K562 (cell line): Measurements from ENCODE around the gene GPR39. TPM values are rescaled to one million over a fixed set of nuclear protein-coding genes. Genes with fewer than 3 reads are reported as not detected.

ENCODE experiments used
- ATAC-seq: fragments of 200-7000 bp; cut with Tn5 transposase; 3 replicates; pipeline ENCODE4 v1.9.1; 2020; ENCODE audit warnings: moderate library complexity
- BruUV-seq: library from RNA; stranded (reverse); fragments of 400-500 nt; replicated peaks from 2 replicates; lab custom pipeline; 2021; lab: Mats Ljungman, UMichigan
- CTCF ChIA-PET: fragments of 300-600 bp; formaldehyde crosslinking; extraction: SDS; loops from one replicate; lab custom pipeline; 2021; ENCODE audit warnings: low intra/inter-chr PET ratio; lab: Yijun Ruan, JAX
- POLR2A ChIA-PET: fragments of 300-600, 350-650 bp; sonication (Branson Sonifier 250); formaldehyde crosslinking; extraction: SDS; loops from one replicate; lab custom pipeline; 2021; ENCODE audit warnings: antibody characterized with exemption, inconsistent platforms; lab: Yijun Ruan, JAX
- DNase-seq, 4 experiments: peaks; one replicate each; pipeline versions ENCODE4 v3.0.0 to v3.0.0-alpha.2; 2011 to 2018; ENCODE audit warnings: low spot score in 3 of 4, mixed read lengths in 3 of 4; ENCODE audit errors: extremely low read depth in 1 of 4
- FAIRE-seq: peaks from 2 replicates; lab custom pipeline; 2011; peaks lifted over from hg19 to GRCh38; lab: Jason Lieb, UNC
- H2AFZ ChIP-seq: 2 replicates; pipeline ENCODE4 v1.6.0; 2011; ENCODE audit warnings: low read depth, low read length, control low read depth, inconsistent platforms
- H3K27ac ChIP-seq: fragments of 200-600 bp; 3 replicates; pipeline ENCODE4 v1.8.0; 2011; ENCODE audit warnings: low read depth, mild to moderate bottlenecking, control low read depth, inconsistent platforms, low read length, moderate library complexity, mixed read lengths; ENCODE audit errors: extremely low read depth
- H3K27me3 ChIP-seq, 2 experiments: fragments of 300-600 bp in 1 of 2; 2 replicates in 1 of 2; 3 replicates in 1 of 2; pipeline versions ENCODE4 v1.6.0 to v1.8.0; 2011; ENCODE audit warnings: inconsistent platforms in 2 of 2, low read length in 2 of 2, mild to moderate bottlenecking in 1 of 2, mixed read lengths in 1 of 2, moderate library complexity in 1 of 2; ENCODE audit not compliant: control insufficient read depth in 2 of 2, insufficient read depth in 2 of 2
- H3K36me3 ChIP-seq: fragments of 300-600 bp; 3 replicates; pipeline ENCODE4 v1.8.0; 2011; ENCODE audit warnings: mild to moderate bottlenecking, low read length, inconsistent platforms; ENCODE audit not compliant: control insufficient read depth, insufficient read depth
- H3K4me1 ChIP-seq, 2 experiments: fragments of 200-600 bp in 1 of 2; replicated peaks in 1 of 2; 2 replicates in 1 of 2; 3 replicates in 1 of 2; pipeline versions ENCODE4 v1.5.1 to v1.8.0; 2011; ENCODE audit warnings: inconsistent platforms in 2 of 2, low read length in 2 of 2, mild to moderate bottlenecking in 1 of 2, mixed read lengths in 1 of 2, moderate library complexity in 1 of 2; ENCODE audit not compliant: control insufficient read depth in 2 of 2, insufficient read depth in 2 of 2
- H3K4me2 ChIP-seq: 2 replicates; pipeline ENCODE4 v1.6.1; 2011; ENCODE audit warnings: low read length, control low read depth, inconsistent platforms, mixed read lengths; ENCODE audit not compliant: insufficient read depth
- H3K4me3 ChIP-seq: fragments of 200-600 bp; sonication (generic), shearing (Covaris generic); 2 replicates; pipeline ENCODE4 v1.5.1; 2016; ENCODE audit warnings: control low read depth, inconsistent platforms
- H3K79me2 ChIP-seq: fragments of 200-600 bp; 3 replicates; pipeline ENCODE4 v1.8.0; 2011; ENCODE audit warnings: low read length, inconsistent platforms; ENCODE audit not compliant: control insufficient read depth, insufficient read depth
- H3K9ac ChIP-seq, 2 experiments: 2 replicates each; pipeline versions ENCODE4 v1.6.0 to v1.6.1; 2011; ENCODE audit warnings: low read depth in 2 of 2, low read length in 2 of 2, control low read depth in 1 of 2, inconsistent platforms in 1 of 2, mild to moderate bottlenecking in 1 of 2, mixed read lengths in 1 of 2; ENCODE audit not compliant: insufficient read depth in 1 of 2
- H3K9me1 ChIP-seq: one replicate; pipeline ENCODE4 v1.6.0; 2011; ENCODE audit warnings: inconsistent platforms, mild to moderate bottlenecking, low read length, moderate library complexity; ENCODE audit not compliant: control insufficient read depth, insufficient read depth
- H3K9me3 ChIP-seq: replicated peaks from 2 replicates; pipeline ENCODE4 v1.5.1; 2011; ENCODE audit warnings: low read depth, low read length, inconsistent platforms; ENCODE audit not compliant: control insufficient read depth, insufficient read depth
- H4K20me1 ChIP-seq: replicated peaks from 2 replicates; pipeline ENCODE4 v1.6.1; 2011; ENCODE audit warnings: low read length, inconsistent platforms, mixed read lengths; ENCODE audit not compliant: control insufficient read depth, insufficient read depth
- HDAC6 ChIP-seq: IDR thresholded peaks from 2 replicates; pipeline ENCODE4 v1.6.1; 2012; ENCODE audit warnings: low read depth, mild to moderate bottlenecking, control low read depth, inconsistent platforms, low read length, moderate library complexity
- SAP30 ChIP-seq: fragments of 200-600 bp; sonication (generic); IDR thresholded peaks from 2 replicates; pipeline ENCODE4 v1.6.1; 2012; ENCODE audit warnings: borderline replicate concordance, low read depth, mild to moderate bottlenecking, moderate library complexity, low read length, control low read depth, inconsistent platforms; ENCODE audit not compliant: insufficient read depth, poor library complexity, severe bottlenecking
- ZNF217 ChIP-seq: sonication (generic); formaldehyde crosslinking; IDR thresholded peaks from 2 replicates; pipeline ENCODE4 v1.8.0; 2022; ENCODE audit warnings: mild to moderate bottlenecking, missing genetic modification reagents
- WGBS: fragments of 100-300 bp; shearing (Covaris generic); methylation state at CpG from one replicate; pipeline ENCODE4 v1.1.6; 2016; ENCODE audit warnings: low coverage, mixed read lengths; ENCODE audit not compliant: insufficient coverage; ENCODE audit errors: missing lambda C conversion rate; 5-methylcytosine and 5-hydroxymethylcytosine counted together
- in situ Hi-C: fragments of 300-500 bp; cut with MboI; formaldehyde crosslinking; loops from 4 replicates; pipeline ENCODE4 v1.15.0; 2018; ENCODE audit warnings: inconsistent platforms, mixed read lengths
- intact Hi-C: fragments of 100-400 bp; cut with micrococcal nuclease; formaldehyde crosslinking; loops from 2 replicates; pipeline ENCODE4 v1.14.2; 2022
- polyA plus RNA-seq, 8 experiments: library from polyadenylated mRNA; depleted of rRNA in 4 of 8; stranded (reverse) in 5 of 8; unstranded in 3 of 8; fragments of >200 nt; fragmentation: Nextera tagmentation in 2 of 8; fragmentation: Illumina TruSeq in 1 of 8; extraction: Ambion mirVana in 2 of 8; extraction: Trizol in 1 of 8; gene quantifications; 2 replicates each; pipeline versions ENCODE4 v1.2.1 to v1.2.3, GENCODE V29; 2011 to 2014; ENCODE audit warnings: inconsistent platforms in 1 of 8, missing spikeins in 1 of 8
- total RNA-seq, 7 experiments: library from RNA; depleted of rRNA in 6 of 7; stranded (reverse); fragments of >200 nt in 6 of 7; fragmentation: Illumina TruSeq in 2 of 7; extraction: Trizol in 2 of 7; gene quantifications; 2 replicates each; pipeline versions ENCODE4 v1.2.1 to v1.2.3, GENCODE V29; 2011 to 2021; ENCODE audit warnings: low replicate concordance in 1 of 7
- TF ChIP-seq, protein P1 (sequence below): fragments of 250-450 bp; sonication (Bioruptor Pico); IDR thresholded peaks from 2 replicates; pipeline ENCODE4 v1.8.0; 2022; ENCODE audit warnings: moderate library complexity, mild to moderate bottlenecking, inconsistent platforms

Gene GPR39
- total and polyA plus RNA-seq, 9 of the 15 experiments (the other 6 are each of a cell fraction or from before 2014, with no cell fraction given): 0.04 TPM; not detected in 8

DNA sequence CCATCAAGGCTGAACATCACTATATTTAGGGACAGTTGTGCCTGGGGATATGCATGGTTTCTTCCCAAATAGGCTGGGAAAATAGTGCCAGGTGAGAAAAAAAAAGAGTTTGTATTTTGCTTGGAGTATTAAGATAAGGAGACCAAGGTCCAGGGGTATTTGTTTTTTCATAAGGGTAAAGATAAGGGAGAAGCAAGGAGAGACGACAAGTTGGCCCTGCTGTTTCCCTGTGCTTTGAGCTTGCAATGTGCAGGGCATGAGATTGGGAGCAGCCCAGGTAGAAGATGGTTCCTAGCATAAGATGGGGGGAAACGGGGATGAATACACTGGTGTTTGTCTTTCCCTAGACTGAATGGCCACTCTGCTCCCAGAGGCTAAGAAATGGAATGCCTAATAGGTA lies 8.8 kb upstream of the GPR39 start:
- H3K9me3 ChIP-seq: no peaks in the 10 kb centered on the region
- ATAC-seq (no peak), FAIRE-seq (no peak)
- H3K27ac ChIP-seq: no peak overlapping the region
- no peaks in the 10 kb centered on the region for H3K27me3 ChIP-seq
- H3K4me1 ChIP-seq: no peaks in the 10 kb centered on the region
- H3K9me1 ChIP-seq: no peaks in the 10 kb centered on the region
- 0% methylated on average over 2 of the region's 2 CpGs for WGBS
- H3K4me3 ChIP-seq: no peak overlapping the region
- POLR2A ChIA-PET: interaction anchor here (0.6 kb wide), 1 partner anchor 45 kb away, joined by 3 read pairs; no protein-coding TSS in a partner anchor
- no peaks in the 10 kb centered on the region for H3K36me3 ChIP-seq
- intact Hi-C loops: no loop called here
- TF ChIP-seq SAP30 (no peak), HDAC6 (no peak), ZNF217 (CRISPR knock-in tag) (no peak)
- TF ChIP-seq, protein P1, sequence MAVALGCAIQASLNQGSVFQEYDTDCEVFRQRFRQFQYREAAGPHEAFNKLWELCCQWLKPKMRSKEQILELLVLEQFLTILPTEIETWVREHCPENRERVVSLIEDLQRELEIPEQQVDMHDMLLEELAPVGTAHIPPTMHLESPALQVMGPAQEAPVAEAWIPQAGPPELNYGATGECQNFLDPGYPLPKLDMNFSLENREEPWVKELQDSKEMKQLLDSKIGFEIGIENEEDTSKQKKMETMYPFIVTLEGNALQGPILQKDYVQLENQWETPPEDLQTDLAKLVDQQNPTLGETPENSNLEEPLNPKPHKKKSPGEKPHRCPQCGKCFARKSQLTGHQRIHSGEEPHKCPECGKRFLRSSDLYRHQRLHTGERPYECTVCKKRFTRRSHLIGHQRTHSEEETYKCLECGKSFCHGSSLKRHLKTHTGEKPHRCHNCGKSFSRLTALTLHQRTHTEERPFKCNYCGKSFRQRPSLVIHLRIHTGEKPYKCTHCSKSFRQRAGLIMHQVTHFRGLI (CRISPR knock-in tag): no peak
- TF ChIP-seq, all 486 proteins: peak for 0
- DNase-seq: no peak
- Histone ChIP-seq H3K79me2 (no peaks in the 10 kb centered on the region), H2AFZ (no peak overlapping the region), H3K9ac (no peak overlapping the region), H3K4me2 (no peak overlapping the region), H4K20me1 (no peaks in the 10 kb centered on the region)
- CTCF ChIA-PET: no interaction called here
- in situ Hi-C loops: no loop called here
- no TSS peak for BruUV-seq
